Measurements from ENCODE around the gene HHAT.

The HHAT gene

DNA sequence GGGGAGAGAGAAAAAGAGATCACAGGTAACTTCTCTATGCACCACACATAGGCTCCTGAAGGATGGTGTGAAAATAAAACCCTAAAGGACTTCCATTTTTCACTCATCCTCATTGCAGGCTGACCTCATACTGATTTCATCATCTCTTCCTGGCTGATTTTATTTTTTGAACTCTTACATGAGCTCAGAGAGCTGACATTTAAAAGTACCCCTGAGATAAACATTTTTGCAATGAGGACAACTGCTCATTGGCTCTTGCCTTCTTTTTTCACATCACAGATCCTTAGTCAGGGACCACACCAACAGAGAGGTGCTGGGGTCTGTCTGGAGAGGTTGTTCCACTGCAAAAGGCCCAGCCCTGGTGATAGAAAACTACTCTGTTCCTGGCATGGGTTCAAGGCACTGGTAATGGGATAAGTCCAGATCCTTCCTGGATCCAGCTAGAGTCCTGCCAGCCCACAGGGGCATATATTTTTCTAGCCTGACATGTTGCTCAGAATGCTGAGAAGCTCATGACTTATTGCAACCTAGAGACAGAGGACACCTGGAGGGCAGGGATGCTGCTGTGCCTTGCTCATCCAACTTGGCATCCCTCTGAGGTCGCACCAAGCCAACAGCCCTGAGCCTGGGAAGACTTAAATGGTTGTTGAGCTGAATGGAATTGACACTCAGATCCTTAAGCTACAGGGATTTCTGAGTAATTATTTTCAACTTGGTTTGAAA, 360.0 kb downstream of the HHAT start:
- DNase-seq (ENCODE audit: extremely low read depth, low read depth), result no peak
- TF ChIP-seq, protein P1, sequence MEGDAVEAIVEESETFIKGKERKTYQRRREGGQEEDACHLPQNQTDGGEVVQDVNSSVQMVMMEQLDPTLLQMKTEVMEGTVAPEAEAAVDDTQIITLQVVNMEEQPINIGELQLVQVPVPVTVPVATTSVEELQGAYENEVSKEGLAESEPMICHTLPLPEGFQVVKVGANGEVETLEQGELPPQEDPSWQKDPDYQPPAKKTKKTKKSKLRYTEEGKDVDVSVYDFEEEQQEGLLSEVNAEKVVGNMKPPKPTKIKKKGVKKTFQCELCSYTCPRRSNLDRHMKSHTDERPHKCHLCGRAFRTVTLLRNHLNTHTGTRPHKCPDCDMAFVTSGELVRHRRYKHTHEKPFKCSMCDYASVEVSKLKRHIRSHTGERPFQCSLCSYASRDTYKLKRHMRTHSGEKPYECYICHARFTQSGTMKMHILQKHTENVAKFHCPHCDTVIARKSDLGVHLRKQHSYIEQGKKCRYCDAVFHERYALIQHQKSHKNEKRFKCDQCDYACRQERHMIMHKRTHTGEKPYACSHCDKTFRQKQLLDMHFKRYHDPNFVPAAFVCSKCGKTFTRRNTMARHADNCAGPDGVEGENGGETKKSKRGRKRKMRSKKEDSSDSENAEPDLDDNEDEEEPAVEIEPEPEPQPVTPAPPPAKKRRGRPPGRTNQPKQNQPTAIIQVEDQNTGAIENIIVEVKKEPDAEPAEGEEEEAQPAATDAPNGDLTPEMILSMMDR (IDR thresholded peaks at IDR 0.05; ENCODE audit: low read depth, low read length), result no peak

DNA sequence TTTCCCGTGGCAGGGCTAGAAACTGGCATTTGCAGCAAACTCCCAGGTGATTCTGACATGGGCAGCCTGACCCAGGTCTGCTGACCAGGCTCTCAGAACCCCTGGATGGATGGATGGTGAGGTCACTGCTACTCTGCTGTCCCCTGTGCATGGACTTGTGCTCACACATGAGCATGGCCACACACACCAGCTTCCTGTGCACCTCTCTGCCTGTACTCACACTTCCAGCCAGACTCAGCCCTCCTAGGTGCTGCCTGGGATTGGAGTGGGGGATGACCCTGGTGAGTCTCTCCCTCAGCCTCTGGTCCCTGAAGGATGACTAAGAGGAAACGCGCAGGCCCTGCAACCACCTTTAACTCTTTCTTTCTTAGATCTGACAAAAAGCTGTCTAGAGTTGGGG, 361.1 kb downstream of the HHAT start:
- DNase-seq (ENCODE audit: extremely low read depth, low read depth), result no peak
- TF ChIP-seq, protein P1 (IDR thresholded peaks at IDR 0.05; ENCODE audit: low read depth, low read length), result no peak

DNA sequence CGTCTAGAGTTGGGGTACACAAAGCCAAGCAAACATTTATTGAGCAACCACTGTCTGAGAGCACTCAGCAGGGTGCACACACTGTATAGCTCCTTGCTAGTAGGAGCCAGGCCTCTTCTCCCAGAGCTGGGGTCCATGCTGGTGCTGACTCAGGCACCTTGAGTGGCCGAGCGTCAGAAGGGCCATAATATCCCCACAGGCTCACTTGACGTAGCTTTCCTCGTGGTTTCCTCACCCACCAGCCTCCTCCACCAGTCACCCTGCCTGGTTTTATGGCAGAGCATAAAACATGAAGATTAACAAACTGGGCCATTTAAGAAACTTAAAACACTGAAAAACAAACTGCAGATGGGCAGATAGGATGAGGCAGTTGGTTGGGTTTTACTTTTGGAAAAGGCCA, 361.5 kb downstream of the HHAT start:
- TF ChIP-seq, protein P1 (IDR thresholded peaks at IDR 0.05; ENCODE audit: low read depth, low read length), result no peak
- no peak for DNase-seq (ENCODE audit: extremely low read depth, low read depth)

DNA sequence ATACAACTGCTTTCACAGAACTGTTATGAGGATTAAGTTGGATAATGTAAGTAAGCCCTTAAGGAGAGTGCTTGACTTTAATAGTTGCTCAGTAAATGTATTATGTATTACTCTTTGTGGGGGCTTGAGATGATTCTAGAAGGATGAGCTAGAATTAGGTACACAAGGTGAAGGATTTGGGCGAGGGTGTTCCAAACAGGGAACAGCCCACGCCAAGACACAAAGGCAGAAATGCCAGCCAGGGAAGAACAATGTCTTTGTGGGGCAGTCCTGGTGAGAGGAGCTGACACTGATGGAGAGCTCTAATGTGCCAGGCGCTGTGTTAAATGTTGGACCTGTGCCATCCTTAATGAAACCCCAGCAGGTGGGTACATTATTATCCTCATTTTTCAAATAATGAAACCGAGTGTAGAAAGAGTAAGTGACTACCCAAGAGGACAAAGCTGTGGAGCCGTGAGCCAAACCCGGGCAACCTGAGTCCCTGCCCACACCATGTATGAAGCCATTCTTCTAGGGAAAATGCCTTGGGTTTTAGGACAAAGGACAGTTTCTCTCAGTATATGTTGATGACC, 362.4 kb downstream of the HHAT start:
- TF ChIP-seq, protein P1 (IDR thresholded peaks at IDR 0.05; ENCODE audit: low read depth, low read length), result no peak
- no peak for DNase-seq (ENCODE audit: extremely low read depth, low read depth)

DNA sequence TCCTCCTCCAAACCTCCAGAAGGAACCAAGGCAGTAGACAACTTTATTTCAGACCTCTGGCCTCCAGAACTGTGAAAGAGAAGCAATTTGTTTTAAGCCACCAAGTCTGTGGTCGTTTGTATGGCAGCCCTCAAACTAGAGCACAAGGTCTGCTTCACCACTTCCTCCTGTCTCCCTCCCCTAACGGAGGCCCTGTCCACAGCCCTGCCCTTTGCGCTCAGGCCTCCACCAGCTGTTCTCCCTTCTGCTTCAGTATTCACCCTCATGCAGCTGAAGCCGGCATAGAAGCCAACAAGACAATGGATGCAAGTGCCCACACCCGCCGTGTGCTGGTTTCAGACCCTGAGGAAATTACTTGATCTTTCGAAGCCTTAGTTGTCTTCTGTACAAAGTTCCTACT, 364.1 kb downstream of the HHAT start:
- TF ChIP-seq, protein P1 (IDR thresholded peaks at IDR 0.05; ENCODE audit: low read depth, low read length), result no peak
- no peak for DNase-seq (ENCODE audit: extremely low read depth, low read depth)

DNA sequence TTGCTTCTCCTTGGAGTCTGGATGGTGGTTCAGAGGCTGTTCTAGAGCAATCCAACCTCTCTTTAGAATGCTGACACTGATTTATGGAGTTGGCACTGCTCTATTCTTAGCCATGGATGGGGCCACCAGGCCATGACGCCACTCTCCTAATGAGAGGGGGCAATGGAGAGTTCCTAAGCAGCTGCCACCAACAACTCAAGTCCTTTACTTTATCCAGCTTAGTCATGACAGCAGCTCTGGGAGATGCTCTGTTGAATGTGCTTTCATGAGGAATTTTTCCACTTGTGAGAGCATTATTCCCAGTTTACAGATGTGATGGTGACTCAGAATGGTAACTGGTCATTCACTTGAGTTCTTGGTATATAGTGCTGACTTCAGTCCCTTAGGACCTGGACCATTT, 366.3 kb downstream of the HHAT start:
- no peak for DNase-seq (ENCODE audit: extremely low read depth, low read depth)
- TF ChIP-seq, protein P1 (IDR thresholded peaks at IDR 0.05; ENCODE audit: low read depth, low read length), result no peak

DNA sequence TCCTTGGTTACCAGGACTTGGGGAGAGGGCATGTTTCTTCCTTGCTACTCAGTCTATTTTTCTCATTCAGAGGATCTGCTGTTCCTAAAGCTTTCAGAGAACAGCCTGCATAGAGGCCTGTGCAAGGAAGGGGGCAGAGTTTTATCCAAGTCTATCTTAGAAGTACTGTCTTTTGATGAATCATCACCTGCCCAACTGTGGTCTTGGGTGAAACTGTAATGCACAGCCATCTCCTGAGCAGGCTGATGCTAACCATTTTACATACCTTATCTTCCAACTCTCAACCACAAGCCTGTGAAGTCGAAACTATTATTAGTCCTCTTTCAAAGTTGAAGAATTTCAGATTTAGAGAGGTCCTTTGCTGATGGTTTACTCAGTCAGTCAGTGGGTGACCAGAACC, 368.0 kb downstream of the HHAT start:
- DNase-seq (ENCODE audit: extremely low read depth, low read depth), result no peak
- TF ChIP-seq, protein P1 (IDR thresholded peaks at IDR 0.05; ENCODE audit: low read depth, low read length), result no peak

Data from AG09319 (cell line).